GM12878 (cell line): ENCODE data around the gene CCDC186. TPM values are rescaled to one million over a fixed set of nuclear protein-coding genes. Genes with fewer than 3 reads are reported as not detected.

Source experiments
- ATAC-seq: fragments of 200-7000 bp; cut with Tn5 transposase; 3 replicates; pipeline ENCODE4 v1.9.1; 2020; ENCODE audit warnings: mild to moderate bottlenecking, moderate library complexity
- BruUV-seq: library from RNA; stranded (reverse); fragments of 400-500 nt; replicated peaks from 2 replicates; lab custom pipeline; 2021; lab: Mats Ljungman, UMichigan
- CTCF ChIA-PET: fragments of 300-600 bp; sonication (Branson Sonifier 250); formaldehyde crosslinking; extraction: SDS; loops from one replicate; lab custom pipeline; 2021; ENCODE audit warnings: inconsistent platforms; lab: Yijun Ruan, JAX
- POLR2A ChIA-PET: fragments of 350-600 bp; formaldehyde crosslinking; extraction: SDS; loops from one replicate; lab custom pipeline; 2021; ENCODE audit warnings: inconsistent platforms; lab: Charles Lee
- RAD21 ChIA-PET: fragments of 300-600 bp; sonication (Branson Sonifier 250); formaldehyde crosslinking; loops from one replicate; lab custom pipeline; 2023; ENCODE audit warnings: antibody characterized with exemption; ENCODE audit not compliant: unreplicated experiment; lab: Charles Lee
- SMC1A ChIA-PET: fragments of 300-600 bp; sonication (Branson Sonifier 250); formaldehyde crosslinking; loops from one replicate; lab custom pipeline; 2023; ENCODE audit not compliant: unreplicated experiment, uncharacterized antibody; lab: Charles Lee
- DNase-seq: peaks from one replicate; pipeline ENCODE4 v3.0.0-alpha.2; 2011; ENCODE audit warnings: low read depth, low spot score
- FAIRE-seq: peaks from 3 replicates; lab custom pipeline; 2011; peaks lifted over from hg19 to GRCh38; lab: Jason Lieb, UNC
- H2AFZ ChIP-seq: 2 replicates; pipeline ENCODE4 v1.6.0; 2011; ENCODE audit warnings: low read depth, low read length, control low read depth; ENCODE audit not compliant: control insufficient read depth
- H3K27ac ChIP-seq: 2 replicates; pipeline ENCODE4 v1.5.1; 2011; ENCODE audit warnings: control low read depth; ENCODE audit not compliant: control insufficient read depth, insufficient read depth
- H3K27me3 ChIP-seq, 2 experiments: replicated peaks in 1 of 2; 2 replicates each; pipeline versions ENCODE4 v1.6.0 to v1.6.1; 2011; ENCODE audit warnings: low read length in 1 of 2; ENCODE audit not compliant: control insufficient read depth in 2 of 2, insufficient read depth in 2 of 2
- H3K36me3 ChIP-seq, 2 experiments: 2 replicates each; pipeline ENCODE4 v1.5.1; 2011; ENCODE audit warnings: low read length in 1 of 2; ENCODE audit not compliant: control insufficient read depth in 2 of 2, insufficient read depth in 2 of 2
- H3K4me1 ChIP-seq: 2 replicates; pipeline ENCODE4 v1.6.1; 2011; ENCODE audit warnings: mild to moderate bottlenecking, low read length, moderate library complexity, mixed read lengths; ENCODE audit not compliant: control insufficient read depth, insufficient read depth
- H3K4me2 ChIP-seq: 2 replicates; pipeline ENCODE4 v1.6.0; 2011; ENCODE audit warnings: control low read depth; ENCODE audit not compliant: control insufficient read depth, insufficient read depth
- H3K4me3 ChIP-seq: fragments of 200-600 bp; sonication (generic); 2 replicates; pipeline ENCODE4 v1.5.1; 2016
- H3K79me2 ChIP-seq: 2 replicates; pipeline ENCODE4 v1.6.0; 2011; ENCODE audit warnings: low read length; ENCODE audit not compliant: control insufficient read depth, insufficient read depth
- H3K9ac ChIP-seq: 2 replicates; pipeline ENCODE4 v1.8.0; 2011; ENCODE audit warnings: low read length, control low read depth, mixed read lengths; ENCODE audit not compliant: control insufficient read depth, insufficient read depth
- H3K9me3 ChIP-seq: replicated peaks from 3 replicates; pipeline ENCODE4 v1.5.1; 2011; ENCODE audit warnings: mild to moderate bottlenecking, low read length; ENCODE audit not compliant: control insufficient read depth, insufficient read depth
- H4K20me1 ChIP-seq: 2 replicates; pipeline ENCODE4 v1.6.0; 2011; ENCODE audit not compliant: control insufficient read depth, insufficient read depth
- BCL11A ChIP-seq: IDR thresholded peaks from 2 replicates; pipeline ENCODE4 v1.6.1; 2011; ENCODE audit warnings: low read depth, low read length
- CHD1 ChIP-seq: IDR thresholded peaks from 2 replicates; pipeline ENCODE4 v1.6.1; 2012; ENCODE audit warnings: low read depth, low read length, improper control_type of control experiment
- HSF1 ChIP-seq: fragments of 150-350 bp; IDR thresholded peaks from 2 replicates; pipeline ENCODE4 v1.6.1; 2014; ENCODE audit warnings: mild to moderate bottlenecking, low read depth, low read length
- JUND ChIP-seq: IDR thresholded peaks from 2 replicates; pipeline ENCODE4 v1.6.1; 2012; ENCODE audit warnings: low read depth, mild to moderate bottlenecking, low read length, improper control_type of control experiment, moderate library complexity
- MEF2B ChIP-seq: fragments of 450-650 bp; IDR thresholded peaks from 2 replicates; pipeline ENCODE4 v1.6.1; 2018; ENCODE audit warnings: mild to moderate bottlenecking, moderate library complexity; ENCODE audit not compliant: partially characterized antibody, poor library complexity, severe bottlenecking
- NR2F1 ChIP-seq: fragments of 450-650 bp; conservative IDR thresholded peaks from 2 replicates; pipeline ENCODE4 v1.6.1; 2017; ENCODE audit warnings: mild to moderate bottlenecking
- PKNOX1 ChIP-seq: fragments of 450-650 bp; IDR thresholded peaks from 2 replicates; pipeline ENCODE4 v1.6.1; 2016; ENCODE audit warnings: mild to moderate bottlenecking
- POLR2A ChIP-seq: IDR thresholded peaks from 2 replicates; pipeline ENCODE4 v1.6.1; 2011; ENCODE audit warnings: low read depth, mild to moderate bottlenecking, low read length
- RAD51 ChIP-seq: fragments of 450-650 bp; IDR thresholded peaks from 2 replicates; pipeline ENCODE4 v1.6.1; 2016; ENCODE audit warnings: moderate library complexity, mild to moderate bottlenecking, inconsistent platforms
- STAT3 ChIP-seq: IDR thresholded peaks from 2 replicates; pipeline ENCODE4 v1.6.1; 2011; ENCODE audit warnings: low read depth, low read length, improper control_type of control experiment
- TAF1 ChIP-seq: IDR thresholded peaks from 2 replicates; pipeline ENCODE4 v1.6.1; 2011; ENCODE audit warnings: mild to moderate bottlenecking, low read depth, low read length, borderline replicate concordance
- TCF3 ChIP-seq: IDR thresholded peaks from 2 replicates; pipeline ENCODE4 v1.6.1; 2012; ENCODE audit warnings: low read depth, mild to moderate bottlenecking, low read length, borderline replicate concordance; ENCODE audit not compliant: insufficient read depth
- TCF7 ChIP-seq: IDR thresholded peaks from 2 replicates; pipeline ENCODE4 v1.6.1; 2014; ENCODE audit warnings: antibody characterized with exemption, borderline replicate concordance
- WRNIP1 ChIP-seq: IDR thresholded peaks from 2 replicates; pipeline ENCODE4 v1.6.1; 2011; ENCODE audit warnings: low read depth, low read length, improper control_type of control experiment, borderline replicate concordance
- YY1 ChIP-seq: IDR thresholded peaks from 2 replicates; pipeline ENCODE4 v1.6.1; 2011; ENCODE audit warnings: low read depth, mild to moderate bottlenecking, low read length
- ZNF217 ChIP-seq: fragments of 450-650 bp; IDR thresholded peaks from 2 replicates; pipeline ENCODE4 v1.6.1; 2017; ENCODE audit warnings: antibody characterized with exemption, mild to moderate bottlenecking
- ZNF687 ChIP-seq: fragments of 450-650 bp; IDR thresholded peaks from 2 replicates; pipeline ENCODE4 v1.6.1; 2017; ENCODE audit warnings: mild to moderate bottlenecking, moderate library complexity
- WGBS: methylation state at CpG from one replicate; pipeline ENCODE4 v1.1.6; 2016; ENCODE audit warnings: low lambda C conversion rate; ENCODE audit not compliant: insufficient replicate concordance, insufficient coverage; ENCODE audit errors: missing lambda C conversion rate; 5-methylcytosine and 5-hydroxymethylcytosine counted together
- in situ Hi-C: fragments of 300-500 bp; cut with MboI; formaldehyde crosslinking; loops from 9 replicates; pipeline ENCODE4 v1.14.3; 2018; ENCODE audit warnings: mixed read lengths
- intact Hi-C: fragments of 100-400 bp; cut with micrococcal nuclease; formaldehyde crosslinking; loops from one replicate; pipeline ENCODE4 v1.14.2; 2022; ENCODE audit not compliant: unreplicated experiment
- polyA plus RNA-seq, 11 experiments: library from polyadenylated mRNA; depleted of rRNA in 4 of 11; unstranded in 6 of 11; stranded (reverse) in 5 of 11; fragments of >200 nt; fragmentation: Nextera tagmentation in 4 of 11; fragmentation: Illumina TruSeq in 1 of 11; extraction: Ambion mirVana in 4 of 11; extraction: Trizol in 1 of 11; gene quantifications; 1 replicate in 1 of 11; 2 replicates in 10 of 11; pipeline versions ENCODE4 v1.2.1 to v1.2.3, GENCODE V29; 2011 to 2016; ENCODE audit warnings: inconsistent platforms in 2 of 11, missing spikeins in 2 of 11, low read depth in 1 of 11
- total RNA-seq, 4 experiments: library from RNA; depleted of rRNA in 3 of 4; stranded (reverse); fragments of >200 nt in 3 of 4; fragmentation: Illumina TruSeq in 1 of 4; extraction: Trizol in 1 of 4; gene quantifications; 2 replicates each; pipeline versions ENCODE4 v1.2.1 to v1.2.3, GENCODE V29; 2013 to 2021

CCDC186 gene
- total and polyA plus RNA-seq, 10 of the 15 experiments (the other 5 are each of a cell fraction or from before 2014, with no cell fraction given), result 3.5 to 13.1 (median 7.3) TPM

GRCh38 chr10:114140036-114140435, 34.0 kb downstream of the CCDC186 start (continued):
- no peak for TF ChIP-seq ZNF687

- CTCF ChIA-PET, result no interaction called here
- no peaks in the 10 kb centered on the region for H3K79me2 ChIP-seq
Observed at GRCh38 chr10:114138581-114138980, 35.4 kb downstream of the CCDC186 start.

More at GRCh38 chr10:114138581-114138980, 35.4 kb downstream of the CCDC186 start:
- 97% methylated on average over 3 of the region's 3 CpGs for WGBS
- SMC1A ChIA-PET, result interaction anchor here (0.6 kb wide), 1 partner anchor 13 kb away, joined by 4 read pairs; no protein-coding TSS in a partner anchor
- Histone ChIP-seq H3K4me2 (no peak overlapping the region), H3K4me3 (no peak overlapping the region), H4K20me1 (no peaks in the 10 kb centered on the region), H2AFZ (no peak overlapping the region)
- POLR2A ChIA-PET, result no interaction called here
- RAD21 ChIA-PET, result no interaction called here
- TF ChIP-seq TCF7, result no peak
- TF ChIP-seq ZNF217, result no peak
- TF ChIP-seq HSF1, result no peak
- TF ChIP-seq JUND, result no peak
- no peak for TF ChIP-seq PKNOX1
- no peak for TF ChIP-seq STAT3
- TF ChIP-seq BCL11A, result no peak
- no peak for TF ChIP-seq RAD51
- no peak for TF ChIP-seq TAF1
- no peak for TF ChIP-seq WRNIP1
- TF ChIP-seq MEF2B, result no peak
- TF ChIP-seq NR2F1, result no peak
- no peak for TF ChIP-seq CHD1
- no peak for TF ChIP-seq YY1
- TF ChIP-seq TCF3, result no peak
- TF ChIP-seq POLR2A, result no peak
- TF ChIP-seq, all 136 proteins: peak for 0
- DNase-seq (no peak), ATAC-seq (no peak), FAIRE-seq (no peak)
- in situ Hi-C loops (no loop called here), intact Hi-C loops (no loop called here)
- Histone ChIP-seq H3K27me3 (no peaks in the 10 kb centered on the region), H3K36me3 (peaks cover 0 to 10% of the 10 kb centered on the region in 2 experiments; a peak in 1 of 4 replicates), H3K27ac (no peak overlapping the region), H3K9ac (no peak overlapping the region), H3K4me1 (no peaks in the 10 kb centered on the region), H3K9me3 (no peaks in the 10 kb centered on the region)
- BruUV-seq, result no TSS peak
